NCI-H2107 treated with DMSO at 0.1 percent for 48 hours (cell line): ENCODE measurements around the gene PSKH1.
A peak's percentile ranks its signal among the peaks of the same experiment; 100 is the strongest.

Source experiments
- DNase-seq: peaks from one replicate; lab custom pipeline; 2025; ENCODE audit not compliant: unreplicated experiment; lab: John Stamatoyannopoulos, UW

Gene PSKH1

GRCh38 chr16:67939507-67940445 is 46.7 kb downstream of the PSKH1 start:
- DNase-seq = no peak

GRCh38 chr16:67940446-67941089 is 47.5 kb downstream of the PSKH1 start:
- no peak for DNase-seq

- no peak for DNase-seq
Observed at GRCh38 chr16:67941469-67942199, 48.6 kb downstream of the PSKH1 start.

- DNase-seq = no peak
Observed at GRCh38 chr16:67942200-67942509, 49.1 kb downstream of the PSKH1 start.

- DNase-seq = no peak
Observed at GRCh38 chr16:67942510-67943255, 49.6 kb downstream of the PSKH1 start.

GRCh38 chr16:67943256-67943618 is 50.2 kb downstream of the PSKH1 start:
- no peak for DNase-seq

GRCh38 chr16:67943619-67944504 is 50.8 kb downstream of the PSKH1 start, which contains the start of gene LCAT:
Gene LCAT, minus strand, starts transcription at chr16:67944120. Its CDS starts 19 bp downstream, at chr16:67944101.
- DNase-seq = no peak

GRCh38 chr16:67944690-67945391 is 51.8 kb downstream of the PSKH1 start:
- no peak for DNase-seq

GRCh38 chr16:67945392-67945933 is 52.4 kb downstream of the PSKH1 start:
- DNase-seq = no peak

GRCh38 chr16:67946128-67946569 is 53.1 kb downstream of the PSKH1 start:
- no peak for DNase-seq

- no peak for DNase-seq
Observed at GRCh38 chr16:67946966-67947558, 54.0 kb downstream of the PSKH1 start.

GRCh38 chr16:67948015-67948414 is 55.0 kb downstream of the PSKH1 start:
- DNase-seq = no peak

GRCh38 chr16:67949645-67950044 is 56.6 kb downstream of the PSKH1 start:
- DNase-seq = no peak

- no peak for DNase-seq
Observed at GRCh38 chr16:67950335-67950843, 57.3 kb downstream of the PSKH1 start.

- no peak for DNase-seq
Observed at GRCh38 chr16:67951485-67951884, 58.4 kb downstream of the PSKH1 start.

- DNase-seq = peak; percentile 32
Observed at GRCh38 chr16:67953641-67954375, 60.8 kb downstream of the PSKH1 start.

- DNase-seq = no peak
Observed at GRCh38 chr16:67954421-67955196, 61.6 kb downstream of the PSKH1 start.
